Pons (tissue), 1 donor: Measurements from ENCODE around the gene SCFD2.

ENCODE experiments used
- DNase-seq: peaks from one replicate; pipeline ENCODE4 v3.0.0-alpha.2; 2016; ENCODE audit warnings: low spot score

Gene SCFD2

GRCh38 chr4:52925531-52925968 is 440.3 kb downstream of the SCFD2 start:
- DNase-seq: no peak

DNA sequence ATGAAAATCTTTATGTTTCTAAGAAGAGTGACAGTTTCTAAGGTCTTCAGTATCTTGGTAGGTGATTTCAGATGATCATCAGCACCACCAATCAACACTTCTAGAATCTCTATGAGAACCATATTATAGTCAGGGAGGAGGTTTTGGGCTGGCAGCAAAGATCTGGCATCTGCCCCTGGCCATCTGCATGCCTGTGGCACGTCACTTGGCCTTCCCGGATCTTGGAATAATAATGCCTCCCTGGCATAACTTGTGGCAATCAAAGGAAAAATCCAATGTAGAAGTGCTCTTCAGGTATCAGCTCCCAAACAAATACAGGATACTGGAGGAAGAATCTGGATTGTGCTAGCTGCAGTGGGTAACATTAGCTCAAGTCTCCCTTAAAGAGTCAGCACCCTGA is 446.4 kb downstream of the SCFD2 start:
- DNase-seq: no peak

- no peak for DNase-seq
Observed at GRCh38 chr4:52917817-52918216, 448.0 kb downstream of the SCFD2 start.

DNA sequence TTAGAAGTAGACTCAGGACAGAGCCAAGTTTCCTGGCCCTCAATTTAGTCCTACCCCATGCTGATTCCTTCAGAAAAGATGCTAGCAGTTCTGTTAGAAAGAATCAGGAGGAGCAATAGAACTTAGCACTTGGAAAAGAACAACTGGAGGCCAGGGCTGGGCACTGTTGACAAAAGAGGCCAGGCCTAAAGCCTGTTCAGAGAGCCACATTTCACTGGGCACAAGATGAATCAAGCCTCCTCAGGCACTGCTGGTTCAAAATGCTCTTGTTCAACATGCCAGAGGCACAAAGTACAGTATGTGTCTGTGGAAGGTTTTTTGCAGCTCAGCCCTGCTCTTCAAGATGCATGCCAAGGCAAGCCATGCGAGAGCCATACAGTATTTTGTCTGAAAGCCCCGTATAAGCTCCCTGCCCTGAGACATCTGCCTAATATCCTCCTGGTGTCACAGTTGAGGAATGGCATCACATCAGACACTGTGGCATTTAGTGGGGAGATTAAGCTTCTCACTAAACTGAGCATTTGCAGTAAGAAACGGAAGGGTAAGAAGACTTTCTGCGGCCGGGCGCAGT is 450.0 kb downstream of the SCFD2 start:
- DNase-seq: no peak

DNA sequence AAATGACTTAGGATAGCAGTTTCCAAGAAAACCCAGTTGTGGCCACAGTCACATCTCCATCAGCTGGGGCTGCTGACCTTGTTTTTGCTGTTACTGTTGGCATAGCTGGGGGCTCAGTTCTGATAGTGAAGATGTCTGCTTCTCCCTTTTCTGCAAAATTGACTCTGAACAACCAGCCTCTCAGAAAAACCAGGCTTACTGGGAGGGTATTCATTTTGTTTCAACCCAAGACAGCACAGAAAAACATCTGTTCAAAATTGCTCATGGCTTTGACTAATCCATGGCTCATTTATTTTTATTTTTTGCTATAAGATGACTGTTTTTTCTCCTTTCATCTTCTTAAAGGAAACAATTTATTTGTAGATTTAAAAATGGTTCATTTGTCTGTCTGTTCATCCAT is 450.7 kb downstream of the SCFD2 start:
- no peak for DNase-seq

- no peak for DNase-seq
Observed at GRCh38 chr4:52914051-52914605, 451.7 kb downstream of the SCFD2 start.

DNA sequence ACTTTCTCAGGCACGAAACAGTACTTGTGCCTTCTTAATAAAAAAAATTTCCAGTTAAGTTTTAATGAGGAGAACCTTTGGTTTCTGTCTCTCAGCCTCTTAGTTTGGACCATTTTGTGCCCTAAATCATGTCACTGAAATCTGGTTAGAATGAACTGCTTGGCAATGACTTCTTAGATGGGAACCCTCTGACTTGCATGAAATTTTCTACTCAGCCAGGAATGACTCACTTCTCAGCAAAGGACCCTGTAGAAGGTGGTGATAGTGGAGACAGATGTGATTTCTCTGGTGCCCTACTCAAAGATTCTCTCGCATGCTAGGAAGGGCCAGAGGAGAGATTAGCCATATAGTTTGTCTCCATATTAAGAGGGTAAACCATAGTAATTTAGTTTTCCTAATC is 453.3 kb downstream of the SCFD2 start:
- no peak for DNase-seq

GRCh38 chr4:52911684-52912294 is 454.1 kb downstream of the SCFD2 start:
- peak; percentile 66 for DNase-seq

- DNase-seq: no peak
Observed at GRCh38 chr4:52910115-52910514, 455.7 kb downstream of the SCFD2 start.

GRCh38 chr4:52907510-52907909 is 458.4 kb downstream of the SCFD2 start:
- DNase-seq: no peak

- no peak for DNase-seq
Observed at GRCh38 chr4:52904421-52904820, 461.4 kb downstream of the SCFD2 start.

- DNase-seq: no peak
Observed at GRCh38 chr4:52903273-52903672, 462.6 kb downstream of the SCFD2 start.

DNA sequence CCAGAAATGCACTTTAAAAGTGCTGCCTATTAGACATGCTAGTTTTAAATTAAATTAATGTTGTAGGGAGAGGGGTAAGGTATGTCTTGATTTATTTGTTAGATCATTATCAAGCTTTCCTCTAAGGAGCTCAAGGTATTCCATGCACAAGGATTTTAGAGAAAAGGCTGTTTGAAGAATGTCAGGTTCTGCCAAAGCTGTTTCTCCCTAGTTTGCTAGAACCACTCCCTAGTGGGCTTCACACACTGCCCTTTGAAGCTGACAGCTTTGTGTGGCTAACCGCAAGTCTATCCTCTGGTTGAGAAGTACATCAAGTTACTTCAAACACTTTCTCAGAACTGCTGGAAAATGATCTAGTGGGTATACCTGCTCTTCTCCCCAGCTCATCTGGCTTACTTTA is 471.4 kb downstream of the SCFD2 start:
- DNase-seq: no peak

GRCh38 chr4:52892880-52893279 is 473.0 kb downstream of the SCFD2 start:
- DNase-seq: no peak

DNA sequence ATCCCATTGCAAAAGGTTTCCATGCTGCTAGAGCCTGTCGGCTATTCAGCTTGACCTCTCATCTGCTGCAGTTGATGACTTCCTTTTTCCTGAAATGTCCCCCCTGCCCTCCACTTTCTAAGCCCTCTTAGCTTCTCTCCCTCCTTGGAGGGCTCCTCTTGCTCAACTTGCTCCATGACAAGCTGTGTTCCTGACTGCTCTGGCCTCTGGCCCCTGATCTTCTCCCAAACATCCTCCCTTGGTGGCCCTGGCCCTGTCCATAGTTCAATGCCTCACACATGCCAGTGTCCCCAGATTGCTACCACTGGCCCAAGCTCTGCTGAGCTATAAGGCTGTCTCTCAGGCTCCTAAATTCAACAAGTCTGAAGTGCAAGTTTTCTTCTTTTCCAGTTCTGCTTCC is 474.1 kb downstream of the SCFD2 start:
- DNase-seq: no peak

- no peak for DNase-seq
Observed at GRCh38 chr4:52890521-52890791, 475.4 kb downstream of the SCFD2 start.

- no peak for DNase-seq
Observed at GRCh38 chr4:52889778-52890520, 475.9 kb downstream of the SCFD2 start.

- DNase-seq: no peak
Observed at GRCh38 chr4:52889354-52889753, 476.5 kb downstream of the SCFD2 start.

DNA sequence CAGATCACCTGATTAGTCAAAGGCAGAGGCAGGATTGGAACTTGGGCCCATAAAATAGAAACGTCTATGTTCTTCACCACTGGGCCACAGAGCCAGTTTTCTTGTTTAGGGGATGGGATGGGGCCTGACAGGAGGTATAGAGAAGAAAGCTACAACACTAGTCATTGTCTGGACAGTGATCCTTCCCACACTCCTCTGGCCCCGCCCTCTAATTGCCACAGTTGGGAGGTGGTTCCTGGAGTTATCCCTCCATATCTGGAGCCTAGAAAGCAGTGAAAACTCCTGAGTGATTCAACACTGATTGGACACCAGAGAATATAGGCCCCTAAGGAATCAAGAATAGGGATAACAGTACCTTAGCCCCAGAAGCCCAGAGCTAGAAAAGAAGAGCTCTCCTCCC is 480.9 kb downstream of the SCFD2 start:
- DNase-seq: no peak

DNA sequence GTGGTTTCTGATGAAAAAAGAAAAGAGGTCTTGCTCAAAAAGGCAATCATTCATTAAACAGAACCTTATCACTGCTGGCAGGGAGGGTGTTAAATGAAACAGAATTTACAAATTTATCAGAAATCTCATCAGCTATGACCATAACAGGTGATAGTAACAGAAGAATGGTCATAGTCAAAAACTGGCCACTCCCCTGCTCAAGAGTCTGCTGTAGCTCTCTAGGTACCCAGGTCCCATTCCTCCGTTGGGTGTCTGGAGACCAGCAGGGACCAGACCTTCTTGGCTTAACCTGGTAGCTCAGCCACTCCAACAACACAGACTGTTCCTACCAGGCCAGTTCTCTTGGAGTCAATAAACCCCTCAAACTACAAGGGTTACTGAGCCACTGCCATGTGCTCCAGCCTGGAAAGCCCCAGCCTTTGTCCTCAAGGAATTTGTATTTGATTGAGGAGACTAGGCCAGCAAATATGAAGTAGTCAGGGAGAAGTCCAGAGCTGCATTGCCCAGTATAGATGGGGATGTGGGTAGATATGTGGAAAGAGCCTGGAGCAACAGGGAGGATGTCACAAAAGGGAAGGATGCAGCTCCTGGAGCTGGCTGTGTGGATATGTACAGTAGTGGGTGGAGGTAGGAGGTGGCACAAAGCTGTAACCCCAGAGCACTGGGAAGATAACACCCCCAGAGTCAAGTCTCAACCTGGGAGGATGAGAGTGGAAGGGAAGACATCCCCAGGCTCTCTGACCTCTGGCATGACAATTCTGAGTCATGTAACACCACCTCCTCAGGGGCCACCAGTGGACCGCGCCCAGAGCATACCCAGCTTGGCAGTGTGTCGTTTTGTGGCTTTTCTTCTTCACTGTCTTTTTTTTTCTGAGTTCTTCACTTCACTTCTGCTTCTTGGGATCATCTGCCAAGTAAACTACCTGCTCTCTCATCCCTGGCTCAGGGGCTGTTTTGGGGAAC is 481.9 kb downstream of the SCFD2 start:
- no peak for DNase-seq

DNA sequence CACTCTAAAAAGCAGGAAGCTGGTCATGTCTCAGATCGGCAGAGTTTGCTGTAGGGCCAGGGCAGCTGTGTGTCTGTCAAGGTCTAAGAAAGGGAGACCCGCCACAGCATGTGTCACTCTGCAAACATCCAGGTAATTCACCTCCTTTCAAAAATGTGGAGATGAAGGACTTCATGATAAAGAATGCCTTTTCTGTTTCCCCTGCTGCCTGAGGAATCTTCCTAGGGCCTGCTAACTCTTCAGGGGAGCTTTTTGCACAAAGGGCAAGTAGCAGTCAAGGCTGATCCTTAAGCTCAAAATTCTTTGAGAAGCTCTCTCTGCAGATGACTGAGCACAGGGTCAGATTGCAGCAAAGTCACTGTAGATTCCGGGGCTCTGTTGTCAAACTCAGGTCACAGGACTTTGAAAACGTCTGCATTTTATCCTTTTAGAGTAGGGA is 482.7 kb downstream of the SCFD2 start:
- DNase-seq: no peak

DNA sequence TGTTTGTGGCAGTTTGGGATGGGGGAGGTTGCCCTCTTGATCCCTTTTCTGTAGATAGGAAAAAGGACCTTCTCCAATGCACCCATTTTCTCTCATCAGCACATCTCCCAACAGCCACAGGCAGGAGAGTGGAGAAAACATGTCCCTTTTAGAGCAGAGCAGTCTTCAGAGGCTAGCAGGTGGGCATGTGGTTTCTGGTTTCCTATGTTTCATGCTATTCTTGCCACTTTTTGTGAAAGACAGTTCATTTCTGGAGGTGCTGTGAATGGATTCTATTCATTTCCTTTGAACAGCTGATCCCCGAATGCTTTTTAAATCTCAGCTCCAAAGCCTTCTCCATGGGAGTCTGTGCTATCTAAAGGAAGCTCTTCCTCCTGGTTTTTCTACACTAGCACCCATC is 484.9 kb downstream of the SCFD2 start:
- DNase-seq: no peak
